ENCODE results near the gene PLA2G2A. TPM values are rescaled to one million over a fixed set of nuclear protein-coding genes. Genes with fewer than 3 reads are reported as not detected.

The PLA2G2A gene
- total RNA-seq, 4 donors from 2014 or later, result 22.9 to 212 (median 92.5) TPM

- no peaks in the 10 kb centered on the region for H3K36me3 ChIP-seq
- no peaks in the 10 kb centered on the region for H3K4me1 ChIP-seq
- WGBS, 2 donors, result 88 to 95% methylated on average over 2 of the region's 2 CpGs
- H3K27me3 ChIP-seq, result no peaks in the 10 kb centered on the region
- no peak overlapping the region for H3K27ac ChIP-seq
- intact Hi-C loops (cut with DNase I), result no loop called here
- no peak for TF ChIP-seq CTCF (IDR thresholded peaks at IDR 0.05)
- no peak for TF ChIP-seq POLR2A (IDR thresholded peaks at IDR 0.05)
- H3K9me3 ChIP-seq, result no peaks in the 10 kb centered on the region
- no peak overlapping the region for H3K4me3 ChIP-seq (replicated peaks in 1 of 3)
- no peak for DNase-seq
These were observed 36.8 kb downstream of the PLA2G2A start for GRCh38 chr1:19942657-19943056.

DNA sequence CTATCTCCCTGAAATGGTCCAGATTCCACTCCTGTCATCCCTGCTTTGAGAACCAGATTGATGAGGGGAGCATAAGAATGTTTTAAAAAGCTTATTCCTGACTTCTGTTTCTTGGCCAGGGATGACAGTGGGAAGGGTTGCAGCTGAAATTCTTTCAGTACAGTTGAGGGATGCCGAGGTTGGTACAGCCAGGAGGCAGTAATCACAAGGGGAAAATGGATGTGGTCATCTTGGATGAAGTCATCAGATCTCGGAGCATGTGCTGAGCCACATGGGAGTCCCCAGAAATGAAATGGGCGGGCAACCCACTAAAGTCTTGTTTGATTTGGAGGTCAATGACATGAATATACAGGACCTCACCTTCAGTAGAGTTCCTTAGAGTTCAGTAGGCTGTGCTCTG, 37.3 kb downstream of the PLA2G2A start:
- intact Hi-C loops (cut with DNase I), result no loop called here
- 72 to 87% methylated on average over 3 of the region's 3 CpGs for WGBS, 2 donors
- TF ChIP-seq CTCF (IDR thresholded peaks at IDR 0.05) (no peak), POLR2A (IDR thresholded peaks at IDR 0.05) (no peak)

GRCh38 chr1:19941206-19941568, 38.2 kb downstream of the PLA2G2A start:
- intact Hi-C loops (cut with DNase I), result no loop called here
- no peaks in the 10 kb centered on the region for H3K9me3 ChIP-seq
- H3K27me3 ChIP-seq, result no peaks in the 10 kb centered on the region
- DNase-seq, result no peak
- H3K4me3 ChIP-seq (replicated peaks in 1 of 3), result no peak overlapping the region
- 92 to 96% methylated on average over 3 of the region's 3 CpGs for WGBS, 2 donors
- TF ChIP-seq CTCF (IDR thresholded peaks at IDR 0.05), result no peak
- H3K27ac ChIP-seq, result no peak overlapping the region
- no peaks in the 10 kb centered on the region for H3K4me1 ChIP-seq
- no peaks in the 10 kb centered on the region for H3K36me3 ChIP-seq

More for the DNA sequence above, 37.3 kb downstream of the PLA2G2A start:
- no peaks in the 10 kb centered on the region for H3K27me3 ChIP-seq
- no peaks in the 10 kb centered on the region for H3K36me3 ChIP-seq
- no peak overlapping the region for H3K27ac ChIP-seq
- no peaks in the 10 kb centered on the region for H3K4me1 ChIP-seq
- no peak overlapping the region for H3K4me3 ChIP-seq (replicated peaks in 1 of 3)
- DNase-seq, result no peak
- H3K9me3 ChIP-seq, result no peaks in the 10 kb centered on the region

DNA sequence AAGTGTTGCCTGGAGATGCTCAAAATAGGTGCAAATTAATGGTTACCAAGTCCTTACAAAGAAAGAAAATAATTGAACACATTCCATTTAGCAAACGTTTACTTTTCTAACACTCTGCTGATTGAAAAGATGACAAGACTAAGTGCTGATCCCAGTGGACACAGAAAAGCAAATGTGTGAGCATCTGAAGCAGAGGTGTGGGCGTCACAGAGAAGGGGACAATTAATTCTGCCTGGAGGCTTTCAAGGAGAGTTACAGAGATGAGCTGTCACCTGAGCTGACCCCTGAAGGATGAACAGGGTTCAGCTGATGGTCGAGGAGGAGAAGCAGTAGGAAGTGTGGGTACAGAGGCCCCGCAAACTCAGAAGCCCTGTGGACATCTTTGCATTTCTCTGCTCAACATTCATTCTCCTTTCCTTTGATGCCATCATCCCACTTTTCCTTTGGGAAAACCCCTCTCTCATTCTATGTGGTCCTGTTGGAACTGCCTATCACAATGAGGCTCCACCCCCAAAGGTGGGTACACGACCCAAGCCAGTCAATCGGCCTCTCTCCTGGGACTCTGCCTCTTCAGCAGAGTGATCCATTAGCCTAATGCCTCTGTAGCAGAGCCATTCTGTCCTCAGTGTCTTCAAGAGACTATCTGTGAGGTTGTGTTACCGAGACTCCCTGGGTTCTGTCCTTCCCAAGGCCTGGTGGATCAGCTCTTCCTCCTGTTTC, 38.8 kb downstream of the PLA2G2A start:
- Histone ChIP-seq H3K4me3 (replicated peaks in 1 of 3) (no peak overlapping the region), H3K4me1 (no peaks in the 10 kb centered on the region), H3K9me3 (no peaks in the 10 kb centered on the region), H3K27me3 (no peaks in the 10 kb centered on the region), H3K27ac (no peak overlapping the region), H3K36me3 (no peaks in the 10 kb centered on the region)
- no peak for DNase-seq
- TF ChIP-seq CTCF (IDR thresholded peaks at IDR 0.05), result no peak
- intact Hi-C loops (cut with DNase I), result no loop called here
- 62 to 64% methylated on average over 7 of the region's 7 CpGs for WGBS, 2 donors

DNA sequence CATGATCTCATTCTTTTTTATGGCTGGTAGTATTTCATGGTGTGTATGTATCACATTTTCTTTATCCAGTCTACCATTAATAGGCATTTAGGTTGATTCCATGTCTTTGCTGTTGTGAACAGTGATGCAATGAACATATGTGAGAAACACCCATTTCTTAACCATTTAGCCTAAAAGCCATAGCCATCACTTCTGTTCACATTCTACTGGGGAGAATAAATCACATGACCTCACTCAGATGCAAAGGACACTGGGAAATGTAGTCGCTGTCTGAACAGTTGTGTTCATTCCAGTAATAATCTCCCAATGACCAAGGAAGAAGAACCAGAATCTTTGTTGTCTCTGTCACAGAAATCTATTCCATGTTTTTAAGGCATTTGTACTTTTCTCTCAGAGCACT, 40.9 kb downstream of the PLA2G2A start:
- no peaks in the 10 kb centered on the region for H3K4me1 ChIP-seq
- TF ChIP-seq CTCF (IDR thresholded peaks at IDR 0.05) (no peak), POLR2A (IDR thresholded peaks at IDR 0.05) (no peak)
- H3K4me3 ChIP-seq (replicated peaks in 1 of 3), result no peak overlapping the region
- no peaks in the 10 kb centered on the region for H3K36me3 ChIP-seq
- no peaks in the 10 kb centered on the region for H3K27me3 ChIP-seq
- H3K9me3 ChIP-seq, result no peaks in the 10 kb centered on the region
- WGBS, 2 donors, result 76 to 97% methylated on average over 1 of the region's 1 CpG
- intact Hi-C loops (cut with DNase I), result no loop called here
- DNase-seq, result no peak
- H3K27ac ChIP-seq, result no peak overlapping the region

Data from thyroid gland (tissue), 4 donors.